CD4-positive, alpha-beta T cell treated with Interferon gamma for 1 hour (primary cell): ENCODE results near the gene TMEM254.
"Not testable (repeated sequence)": the region's sequence is repeated elsewhere in the genome, so short reads cannot be mapped to it uniquely, and the experiment has no call there.

Experiments
- DNase-seq: peaks from one replicate; pipeline ENCODE4 v3.0.0-alpha.2; 2020

The TMEM254 gene

GRCh38 chr10:80077869-80078447, 507 bp upstream of the TMEM254 start:
- DNase-seq: no peak

GRCh38 chr10:80079312-80079719, 851 bp downstream of the TMEM254 start:
- DNase-seq: no peak

GRCh38 chr10:80081026-80081425, 2.6 kb downstream of the TMEM254 start:
- no peak for DNase-seq

GRCh38 chr10:80081801-80082750, 3.6 kb downstream of the TMEM254 start:
- DNase-seq: no peak

- no peak for DNase-seq
Measured at GRCh38 chr10:80090121-80090520, 11.7 kb downstream of the TMEM254 start.

- DNase-seq: no peak
Measured at GRCh38 chr10:80094231-80094630, 15.8 kb downstream of the TMEM254 start.

- not testable (repeated sequence) for DNase-seq
Measured at GRCh38 chr10:80098272-80098671, 19.8 kb downstream of the TMEM254 start.

- DNase-seq: not testable (repeated sequence)
Measured at GRCh38 chr10:80099295-80099694, 20.8 kb downstream of the TMEM254 start.

GRCh38 chr10:80100116-80100515, 21.7 kb downstream of the TMEM254 start:
- no peak for DNase-seq

GRCh38 chr10:80100861-80101695, 22.6 kb downstream of the TMEM254 start:
- no peak for DNase-seq

- DNase-seq: peak; percentile 5
Measured at GRCh38 chr10:80104066-80104926, 25.8 kb downstream of the TMEM254 start.

- no peak for DNase-seq
Measured at GRCh38 chr10:80108576-80109239, 30.2 kb downstream of the TMEM254 start.

- no peak for DNase-seq
Measured at GRCh38 chr10:80110986-80111385, 32.5 kb downstream of the TMEM254 start.

GRCh38 chr10:80118669-80119068, 40.2 kb downstream of the TMEM254 start:
- DNase-seq: no peak

GRCh38 chr10:80122110-80122710, 43.7 kb downstream of the TMEM254 start:
- DNase-seq: no peak

- DNase-seq: no peak
Measured at GRCh38 chr10:80122746-80123145, 44.3 kb downstream of the TMEM254 start.

GRCh38 chr10:80126876-80127275, 48.4 kb downstream of the TMEM254 start:
- DNase-seq: no peak

- DNase-seq: no peak
Measured at GRCh38 chr10:80131499-80131901, 53.0 kb downstream of the TMEM254 start.

- no peak for DNase-seq
Measured at GRCh38 chr10:80132299-80133139, 54.1 kb downstream of the TMEM254 start, which contains the start of gene PLAC9. TSS of gene PLAC9 (plus strand) at chr10:80132730. CDS start at chr10:80132763, 33 bp downstream.

GRCh38 chr10:80133206-80133605, 54.7 kb downstream of the TMEM254 start:
- DNase-seq: no peak
